Superior temporal gyrus (tissue), 1 donor: ENCODE measurements around the gene RAI1.
A peak's percentile ranks its signal among the peaks of the same experiment; 100 is the strongest.

Experiments used
- DNase-seq: peaks from one replicate; pipeline ENCODE4 v3.0.0-alpha.2; 2016; ENCODE audit errors: extremely low spot score

The RAI1 gene

DNA sequence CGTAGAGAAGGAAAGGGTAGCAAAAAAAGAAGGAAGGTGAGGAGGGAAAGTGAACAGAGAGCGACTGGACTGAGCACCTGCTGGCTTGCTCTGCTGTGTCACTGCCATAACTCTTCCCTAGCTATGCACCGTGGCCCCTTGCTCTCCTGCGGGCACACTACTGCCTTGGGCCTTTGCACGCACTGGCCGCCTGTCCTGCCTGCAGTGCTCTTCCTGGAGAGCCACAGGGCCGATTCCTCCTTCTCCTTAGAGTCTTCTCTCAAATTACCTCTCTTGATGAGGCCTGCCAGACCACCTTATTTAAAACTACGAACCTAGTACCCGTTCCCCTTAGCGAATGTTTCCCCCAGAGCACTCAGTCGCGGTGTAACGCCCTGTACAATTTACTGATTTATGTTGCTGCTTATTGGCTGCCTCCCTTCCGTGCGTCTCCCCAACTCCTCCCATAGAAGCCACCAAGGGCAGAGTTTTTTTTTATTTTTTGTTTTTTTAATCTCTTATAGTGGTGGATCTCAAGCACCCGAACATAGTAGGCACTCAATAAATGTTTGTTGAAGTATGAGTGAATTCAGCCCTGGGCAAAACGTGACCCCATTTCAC is 70.3 kb downstream of the RAI1 start:
- no peak for DNase-seq

- peak; percentile 82 for DNase-seq
These were observed 71.0 kb downstream of the RAI1 start for GRCh38 chr17:17752089-17752820.

DNA sequence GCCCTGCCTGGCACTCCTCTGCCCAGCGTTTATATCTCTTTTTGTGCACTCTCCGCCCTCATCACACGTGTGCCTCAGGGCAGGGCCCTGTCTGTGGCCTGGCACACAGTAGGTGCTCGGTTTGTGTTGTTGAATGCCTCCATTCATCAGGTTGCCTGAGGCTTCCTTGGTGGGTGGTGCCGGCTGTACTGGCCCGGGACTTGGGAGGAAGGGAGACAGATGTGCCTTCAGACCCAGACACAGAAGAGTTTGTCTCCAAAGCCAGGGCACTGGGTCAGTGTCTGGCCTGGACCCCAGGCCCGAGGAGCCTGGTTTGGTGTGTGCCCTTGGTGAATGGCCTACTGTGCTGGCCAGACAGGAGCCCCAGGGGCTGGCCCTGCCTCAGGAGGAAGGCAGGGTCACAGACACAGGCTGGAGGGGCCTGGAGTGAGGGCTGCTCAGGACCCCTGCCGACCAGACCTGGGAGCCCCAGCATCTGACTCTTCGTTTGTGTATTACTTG is 71.6 kb downstream of the RAI1 start:
- no peak for DNase-seq

- DNase-seq = no peak
These were observed 73.7 kb downstream of the RAI1 start for GRCh38 chr17:17754719-17755686.

- no peak for DNase-seq
These were observed 74.5 kb downstream of the RAI1 start for GRCh38 chr17:17755715-17756114.

- no peak for DNase-seq
These were observed 76.1 kb downstream of the RAI1 start for GRCh38 chr17:17757391-17757791.

DNA sequence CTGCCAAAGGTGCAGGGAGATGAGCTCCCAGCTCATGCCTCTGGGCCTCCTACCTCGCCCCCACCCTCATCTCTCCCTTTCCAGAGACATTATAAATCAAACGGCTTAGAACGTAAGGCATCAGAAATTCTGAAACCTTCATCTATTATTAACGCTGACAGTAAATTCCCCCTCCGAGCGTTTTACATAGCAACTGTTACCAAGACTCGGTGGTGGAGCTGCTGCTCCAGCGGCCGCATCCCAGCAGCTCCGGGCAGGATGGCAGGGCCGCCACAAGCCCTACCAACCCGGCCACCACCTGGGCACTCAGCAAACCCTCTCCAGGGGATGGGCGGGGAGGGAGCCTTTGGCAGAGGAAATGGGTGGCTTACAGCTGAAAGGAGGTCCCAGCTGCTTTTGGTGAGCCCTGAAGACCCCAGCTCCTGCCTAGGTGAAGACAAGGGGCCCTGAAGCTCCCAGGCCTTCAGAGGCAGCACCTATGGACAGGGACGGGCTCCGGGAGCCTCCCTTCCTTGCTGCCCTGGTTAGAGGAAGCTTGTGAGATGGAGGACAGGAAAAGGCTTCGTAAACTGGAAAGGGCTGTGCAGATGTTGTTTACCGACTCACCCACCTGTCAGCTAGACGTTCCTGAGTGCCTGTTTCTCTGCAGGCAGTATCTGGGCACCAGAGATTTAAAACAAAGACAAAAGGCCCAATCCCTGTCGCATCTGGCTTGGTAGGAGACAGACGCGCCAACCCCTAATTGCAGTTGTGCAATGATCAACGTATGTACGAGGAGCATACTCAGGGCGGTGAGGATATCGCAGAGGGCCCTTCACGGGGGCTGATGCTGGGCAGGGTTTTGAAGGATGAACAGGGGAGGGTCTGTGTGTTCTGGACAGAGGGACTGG is 76.9 kb downstream of the RAI1 start:
- no peak for DNase-seq

DNA sequence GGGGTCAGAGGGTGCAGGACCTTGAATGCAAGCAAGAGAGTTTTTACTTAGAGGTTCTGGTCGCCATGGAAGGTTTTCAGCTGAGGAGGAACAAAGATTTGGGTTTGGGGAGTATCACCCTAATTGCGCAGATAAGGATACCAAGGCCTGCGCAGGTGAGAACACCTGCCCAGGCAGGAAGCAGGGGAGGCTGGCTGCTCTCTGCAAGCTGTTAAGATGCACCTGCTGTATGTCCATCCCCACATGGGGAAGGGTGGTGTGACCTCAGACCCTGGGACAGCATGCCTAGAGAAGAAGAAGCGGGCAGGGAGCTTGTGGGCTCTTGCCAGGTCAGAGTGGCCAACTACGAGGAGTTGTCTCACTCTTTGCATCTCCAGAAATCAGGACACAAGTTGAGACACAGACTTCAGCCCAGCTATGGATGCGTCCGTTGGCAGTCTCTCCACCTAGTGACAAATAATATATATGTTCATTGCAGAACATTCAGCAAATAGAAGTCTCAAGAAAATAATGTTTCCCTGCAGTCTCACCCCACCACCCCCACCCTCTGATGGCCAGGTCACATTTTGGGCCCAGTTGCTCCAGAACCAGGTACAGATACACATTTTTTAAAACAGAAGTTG is 77.8 kb downstream of the RAI1 start:
- DNase-seq = no peak

DNA sequence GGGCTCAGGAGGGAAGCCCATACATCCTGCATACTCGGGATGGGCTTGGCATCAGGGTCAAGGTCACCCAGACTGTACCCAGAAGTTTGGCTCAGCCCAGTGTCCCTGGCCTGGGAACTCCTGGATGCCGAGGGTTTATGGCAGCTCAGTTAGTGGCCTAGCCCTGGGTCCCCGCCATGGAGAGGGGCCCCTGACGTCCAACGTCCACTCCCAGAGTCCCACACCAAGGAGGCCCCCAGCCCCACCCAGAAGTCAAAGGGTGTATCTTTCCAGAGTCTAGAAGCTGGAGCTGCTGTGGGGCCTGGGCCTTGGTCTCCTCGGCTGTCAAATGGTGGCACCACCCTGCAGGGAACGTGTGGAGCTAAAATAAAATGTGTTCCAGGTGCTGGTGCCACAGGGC is 79.1 kb downstream of the RAI1 start:
- no peak for DNase-seq

DNA sequence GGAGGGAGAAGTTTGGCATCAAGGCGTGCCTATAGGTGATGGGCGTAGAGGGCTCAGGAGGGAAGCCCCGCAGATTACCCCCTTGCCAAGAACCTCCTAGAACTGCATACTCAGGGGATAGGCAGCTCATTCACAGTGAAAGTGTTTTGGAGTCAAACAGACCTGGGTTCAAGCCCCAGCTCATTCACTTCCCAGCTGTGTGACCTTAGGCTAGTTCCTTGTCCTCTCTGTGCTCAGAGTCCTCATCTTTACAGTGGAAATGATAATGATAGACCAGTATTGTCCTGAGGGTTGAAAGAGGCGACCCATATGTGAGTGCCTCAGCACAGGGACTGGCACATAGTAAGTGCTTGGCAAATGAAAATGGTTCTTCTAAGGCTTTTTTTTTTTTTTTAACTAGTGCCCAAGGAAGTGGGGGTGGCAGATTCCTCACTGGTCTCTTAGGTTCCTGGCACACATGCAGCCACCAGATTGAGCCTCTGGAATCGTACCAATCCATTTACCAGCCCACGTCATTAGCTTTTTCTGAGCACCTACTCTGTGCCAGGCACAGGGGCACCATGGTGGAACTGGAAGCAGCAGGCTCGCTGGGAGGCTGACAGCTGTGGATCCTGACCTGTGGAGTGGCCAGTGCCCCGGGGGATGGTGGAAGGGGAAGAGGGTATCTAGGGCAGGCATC is 79.8 kb downstream of the RAI1 start:
- DNase-seq = no peak

GRCh38 chr17:17761894-17762743 is 80.9 kb downstream of the RAI1 start:
- no peak for DNase-seq

DNA sequence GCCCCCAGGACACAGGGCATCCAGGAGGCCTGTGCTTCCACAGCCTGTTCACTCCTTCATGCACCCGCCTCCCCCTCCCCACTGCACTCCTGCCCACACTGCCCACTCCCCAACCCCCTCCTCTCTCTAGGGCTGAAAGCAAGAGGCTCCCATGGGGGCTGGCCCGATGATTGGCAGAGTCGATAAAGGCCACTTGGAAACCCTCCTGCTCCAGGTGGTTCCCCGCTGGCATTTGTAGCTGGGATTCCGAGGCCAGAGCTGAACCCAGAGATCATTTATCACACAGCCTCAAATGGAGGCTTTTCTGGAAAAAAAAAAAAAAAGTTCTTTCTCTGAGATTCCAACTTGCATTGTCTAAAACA is 81.5 kb downstream of the RAI1 start:
- DNase-seq = no peak

DNA sequence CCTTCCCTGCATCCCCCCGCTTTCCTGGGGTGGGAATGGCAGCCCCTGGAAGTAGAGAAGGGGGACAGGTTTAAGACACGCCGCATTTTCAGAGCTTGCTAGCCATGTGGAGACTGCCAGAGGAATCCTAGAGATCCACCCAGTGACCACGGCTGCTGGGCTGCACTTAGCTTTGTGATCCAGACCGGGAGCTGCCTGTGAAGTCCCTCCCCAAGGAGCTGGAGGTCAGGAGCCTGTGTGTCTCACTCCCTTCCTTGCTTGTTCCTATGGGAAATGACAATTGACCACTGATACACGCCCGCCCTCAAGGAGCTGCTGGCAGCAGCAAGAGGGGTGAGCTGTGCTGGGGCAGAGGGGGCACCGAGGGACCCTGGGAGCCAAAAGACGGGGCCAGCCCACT is 81.9 kb downstream of the RAI1 start:
- DNase-seq = no peak

- DNase-seq = no peak
These were observed 82.5 kb downstream of the RAI1 start for GRCh38 chr17:17763734-17764133.

DNA sequence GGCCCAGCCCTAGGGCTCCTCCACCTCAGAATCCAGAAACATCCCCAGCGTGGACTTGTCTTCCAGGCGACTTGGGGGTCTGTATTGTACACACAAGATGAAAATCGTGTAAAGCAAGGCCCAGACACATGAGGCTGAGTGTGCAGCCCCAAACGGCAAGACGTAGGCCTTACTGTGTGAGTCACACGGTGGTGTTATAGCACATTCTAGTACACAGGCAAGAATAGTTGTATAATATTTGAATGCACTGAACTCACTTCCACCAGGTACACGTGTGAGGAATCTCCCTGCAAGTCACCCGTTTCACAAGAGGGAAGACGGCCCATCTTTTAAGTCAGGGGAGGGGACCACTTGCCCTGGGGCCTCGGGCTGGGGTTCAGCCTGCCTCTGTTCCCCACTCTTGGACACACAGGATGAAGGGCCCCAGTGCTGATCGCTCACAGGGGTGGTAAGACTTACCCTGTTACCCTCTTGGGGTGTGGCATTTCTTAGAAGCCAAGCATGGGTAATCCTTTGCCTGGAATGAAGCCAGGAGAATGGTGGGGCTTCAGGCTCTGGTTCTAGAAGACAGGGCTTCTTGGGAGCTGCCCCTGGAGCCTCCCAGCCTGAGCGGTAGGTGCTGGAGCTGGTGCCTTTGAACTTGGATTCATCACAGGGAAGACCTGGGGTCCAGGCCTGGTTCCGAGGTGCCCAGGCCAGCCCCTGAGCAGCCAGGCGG is 84.3 kb downstream of the RAI1 start:
- DNase-seq = peak; percentile 64

GRCh38 chr17:17766077-17766743 is 85.0 kb downstream of the RAI1 start:
- DNase-seq = no peak

GRCh38 chr17:17766744-17767120 is 85.5 kb downstream of the RAI1 start:
- no peak for DNase-seq

GRCh38 chr17:17767154-17767869 is 86.1 kb downstream of the RAI1 start:
- no peak for DNase-seq
